MCF 10A (cell line): ENCODE results near the gene ATP6AP2. TPM values are rescaled to one million over a fixed set of nuclear protein-coding genes. Genes with fewer than 3 reads are reported as not detected.

Experiments used
- BruUV-seq: library from RNA; stranded (reverse); fragments of 400-500 nt; replicated peaks from 2 replicates; lab custom pipeline; 2021; lab: Mats Ljungman, UMichigan
- CTCF ChIA-PET: fragments of 300-600 bp; sonication (Branson Sonifier 250); formaldehyde crosslinking; extraction: SDS; loops from one replicate; lab custom pipeline; 2021; ENCODE audit warnings: antibody characterized with exemption, inconsistent platforms; lab: Yijun Ruan, JAX
- POLR2A ChIA-PET: fragments of 300-600, 350-650 bp; sonication (Branson Sonifier 250); formaldehyde crosslinking; extraction: SDS; loops from one replicate; lab custom pipeline; 2020; ENCODE audit warnings: antibody characterized with exemption, inconsistent platforms; lab: Yijun Ruan, JAX
- DNase-seq: peaks from one replicate; pipeline ENCODE4 v3.0.0-alpha.2; 2018; ENCODE audit not compliant: unreplicated experiment
- H3K27ac Mint-ChIP-seq: one replicate; pipeline ENCODE4 v1.8.0; 2022; ENCODE audit warnings: mild to moderate bottlenecking, low read depth, mixed read lengths; ENCODE audit not compliant: unreplicated experiment
- H3K27me3 Mint-ChIP-seq: one replicate; pipeline ENCODE4 v1.8.0; 2022; ENCODE audit warnings: mixed read lengths; ENCODE audit not compliant: insufficient read depth, unreplicated experiment
- H3K36me3 Mint-ChIP-seq: one replicate; pipeline ENCODE4 v1.8.0; 2022; ENCODE audit warnings: mild to moderate bottlenecking, moderate library complexity, mixed read lengths; ENCODE audit not compliant: insufficient read depth, unreplicated experiment
- H3K4me1 Mint-ChIP-seq: one replicate; pipeline ENCODE4 v1.8.0; 2022; ENCODE audit warnings: mixed read lengths; ENCODE audit not compliant: insufficient read depth, unreplicated experiment
- H3K4me3 Mint-ChIP-seq: one replicate; pipeline ENCODE4 v1.8.0; 2022; ENCODE audit warnings: mild to moderate bottlenecking, moderate library complexity, mixed read lengths; ENCODE audit not compliant: unreplicated experiment
- H3K9me3 Mint-ChIP-seq: one replicate; pipeline ENCODE4 v1.8.0; 2022; ENCODE audit warnings: mixed read lengths; ENCODE audit not compliant: unreplicated experiment
- CTCF ChIP-seq: fragments of 200-600 bp; IDR thresholded peaks from one replicate; pipeline ENCODE4 v1.8.0; 2022; ENCODE audit warnings: antibody characterized with exemption, mild to moderate bottlenecking; ENCODE audit not compliant: unreplicated experiment
- intact Hi-C: fragments of 100-400 bp; cut with micrococcal nuclease; formaldehyde crosslinking; loops from 2 replicates; pipeline ENCODE4 v1.14.1; 2022
- total RNA-seq: library from RNA; stranded (reverse); gene quantifications from 2 replicates; pipeline ENCODE4 v1.2.3, GENCODE V29; 2022

The ATP6AP2 gene
- total RNA-seq, 1 experiment from 2014 or later: 69.4 TPM

DNA sequence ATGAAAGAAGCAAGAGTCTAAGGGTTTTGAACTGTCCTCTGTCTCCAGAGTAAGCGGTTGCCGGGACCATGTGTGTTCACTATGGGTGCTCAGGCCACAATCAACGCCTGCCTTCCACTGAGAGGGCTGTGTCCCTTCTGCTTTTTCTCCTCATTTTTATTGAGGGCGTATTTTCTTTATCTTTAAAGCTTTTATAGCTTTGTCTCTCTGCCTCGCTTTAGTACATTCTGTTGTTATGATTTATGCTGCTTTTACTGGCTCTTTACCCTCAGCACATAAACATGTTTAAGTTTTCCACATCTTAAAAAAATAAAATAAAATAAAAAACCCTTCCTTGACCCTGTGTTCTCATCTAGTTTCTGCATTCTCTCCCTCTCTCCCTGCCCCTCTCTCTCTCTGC, 42.4 kb upstream of the ATP6AP2 start:
- Mint-ChIP-seq H3K4me3 (no peak overlapping the region), H3K27ac (no peak overlapping the region), H3K9me3 (no peaks in the 10 kb centered on the region), H3K36me3 (no peaks in the 10 kb centered on the region), H3K27me3 (peaks cover 92% of the 10 kb centered on the region), H3K4me1 (peaks cover 7% of the 10 kb centered on the region)
- no TSS peak for BruUV-seq
- DNase-seq: no peak
- TF ChIP-seq CTCF: no peak
- CTCF ChIA-PET: no interaction called here
- intact Hi-C loops: no loop called here
- POLR2A ChIA-PET: interaction anchor here (0.9 kb wide), 1 partner anchor 43 kb away, joined by 4 read pairs; the partner anchor contains the start of gene ATP6AP2

- peaks cover 7% of the 10 kb centered on the region for H3K4me1 Mint-ChIP-seq
- H3K9me3 Mint-ChIP-seq: no peaks in the 10 kb centered on the region
- ChIA-PET CTCF (interaction anchor here (1.1 kb wide), 1 partner anchor 715 kb away, joined by 3 read pairs; no protein-coding TSS in a partner anchor), POLR2A (interaction anchor here (0.6 to 1.4 kb wide), 2 partner anchors 42 to 107 kb away, joined by 3 to 4 read pairs; no protein-coding TSS in a partner anchor)
- H3K4me3 Mint-ChIP-seq: no peak overlapping the region
- peaks cover 86% of the 10 kb centered on the region for H3K27me3 Mint-ChIP-seq
- H3K36me3 Mint-ChIP-seq: no peaks in the 10 kb centered on the region
- DNase-seq: peak; percentile 27
- H3K27ac Mint-ChIP-seq: no peak overlapping the region
- intact Hi-C loops: loop anchor here (5.0 to 10.0 kb wide), 3 partner anchors 108 to 1785 kb away; partner anchors contain the start of gene CXorf38
- no peak for TF ChIP-seq CTCF
- no TSS peak for BruUV-seq
Observed at GRCh38 chrX:40539214-40540142, 41.3 kb upstream of the ATP6AP2 start.

- Mint-ChIP-seq H3K9me3 (no peaks in the 10 kb centered on the region), H3K27me3 (peaks cover 79% of the 10 kb centered on the region), H3K4me3 (no peak overlapping the region), H3K27ac (no peak overlapping the region), H3K4me1 (peaks cover 7% of the 10 kb centered on the region), H3K36me3 (no peaks in the 10 kb centered on the region)
- BruUV-seq: no TSS peak
- ChIA-PET POLR2A (no interaction called here), CTCF (interaction anchor here (0.6 to 0.9 kb wide), 5 partner anchors 35 to 635 kb away, joined by 3 to 5 read pairs (median 3); no protein-coding TSS in a partner anchor)
- intact Hi-C loops: loop anchor here (5.0 to 10.0 kb wide), 3 partner anchors 105 to 1787 kb away; partner anchors contain the start of gene CXorf38
- DNase-seq: no peak
- TF ChIP-seq CTCF: no peak
Observed at GRCh38 chrX:40542208-40542607, 38.6 kb upstream of the ATP6AP2 start.

DNA sequence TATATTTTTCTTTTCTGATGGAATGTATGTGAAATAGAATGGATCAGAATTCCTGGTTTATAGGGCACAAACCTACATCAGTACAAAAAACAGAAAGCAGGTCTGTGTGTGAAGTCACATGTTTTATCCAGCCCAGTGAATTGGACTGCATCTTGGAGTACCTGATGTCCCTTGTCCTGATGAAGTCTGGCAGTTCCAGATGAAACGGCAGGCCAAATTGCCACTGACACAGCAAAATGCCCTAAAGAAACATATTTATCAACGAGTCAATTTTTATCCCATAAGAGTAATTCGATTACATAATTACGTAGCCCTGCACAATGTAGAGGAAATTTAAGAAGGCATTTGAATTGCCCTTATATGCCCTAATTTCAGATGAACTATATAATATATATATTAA, 37.8 kb upstream of the ATP6AP2 start:
- Mint-ChIP-seq H3K27ac (no peak overlapping the region), H3K36me3 (no peaks in the 10 kb centered on the region), H3K27me3 (peaks cover 72% of the 10 kb centered on the region), H3K4me1 (peaks cover 7% of the 10 kb centered on the region), H3K9me3 (no peaks in the 10 kb centered on the region), H3K4me3 (no peak overlapping the region)
- DNase-seq: no peak
- POLR2A ChIA-PET: interaction anchor here (3.0 kb wide), 1 partner anchor 38 kb away, joined by 11 read pairs; the partner anchor contains the start of gene ATP6AP2
- BruUV-seq: no TSS peak
- intact Hi-C loops: loop anchor here (5.0 to 10.0 kb wide), 3 partner anchors 104 to 1788 kb away; partner anchors contain the start of gene CXorf38
- CTCF ChIA-PET: interaction anchor here (0.6 to 2.9 kb wide), 6 partner anchors 13 to 1383 kb away, joined by 3 to 23 read pairs (median 4); no protein-coding TSS in a partner anchor
- no peak for TF ChIP-seq CTCF
